Lower lobe of right lung (tissue), 2 donors: Measurements from ENCODE around the gene PXYLP1. TPM values are rescaled to one million over a fixed set of nuclear protein-coding genes. Genes with fewer than 3 reads are reported as not detected.
"Not testable (repeated sequence)": the region's sequence is repeated elsewhere in the genome, so short reads cannot be mapped to it uniquely, and the experiment has no call there.

Source experiments
- ATAC-seq, 2 donors: fragments of 200-7000 bp; cut with Tn5 transposase; one replicate each; pipeline ENCODE4 v1.9.1; 2020 to 2022; ENCODE audit warnings: mild to moderate bottlenecking in 2 of 2, moderate library complexity in 2 of 2
- DNase-seq: peaks from one replicate; pipeline ENCODE4 v3.0.0-alpha.2; 2020
- H3K27ac ChIP-seq: fragments of 200-600 bp; one replicate; pipeline ENCODE4 v1.8.0; 2022
- H3K27me3 ChIP-seq: fragments of 200-600 bp; one replicate; pipeline ENCODE4 v1.8.0; 2022; ENCODE audit warnings: low read depth
- H3K36me3 ChIP-seq: fragments of 200-600 bp; one replicate; pipeline ENCODE4 v1.8.0; 2022; ENCODE audit warnings: mild to moderate bottlenecking
- H3K4me1 ChIP-seq: fragments of 200-600 bp; one replicate; pipeline ENCODE4 v1.8.0; 2022
- H3K4me3 ChIP-seq: fragments of 200-600 bp; one replicate; pipeline ENCODE4 v1.8.0; 2022; ENCODE audit warnings: mild to moderate bottlenecking
- H3K9me3 ChIP-seq: fragments of 200-600 bp; one replicate; pipeline ENCODE4 v1.8.0; 2022
- CTCF ChIP-seq: fragments of 200-600 bp; IDR thresholded peaks from one replicate; pipeline ENCODE4 v1.8.0; 2022; ENCODE audit warnings: antibody characterized with exemption, mild to moderate bottlenecking
- intact Hi-C: fragments of 100-400 bp; cut with DNase I; formaldehyde crosslinking; loops from one replicate; pipeline ENCODE4 v1.11.0; 2022
- total RNA-seq: library from RNA; stranded (reverse); fragmentation: NEBNext Ultra II Directional; extraction: Animal tissue kit (Norgen Biotek cat#: 25700); gene quantifications from one replicate; pipeline ENCODE4 v1.2.1, GENCODE V29; 2021
- donor health status: DM: no; HTN: yes; CAD: no; lungs with severe emphysema.

The PXYLP1 gene
- total RNA-seq, 1 donor from 2014 or later = 8.9 TPM

DNA sequence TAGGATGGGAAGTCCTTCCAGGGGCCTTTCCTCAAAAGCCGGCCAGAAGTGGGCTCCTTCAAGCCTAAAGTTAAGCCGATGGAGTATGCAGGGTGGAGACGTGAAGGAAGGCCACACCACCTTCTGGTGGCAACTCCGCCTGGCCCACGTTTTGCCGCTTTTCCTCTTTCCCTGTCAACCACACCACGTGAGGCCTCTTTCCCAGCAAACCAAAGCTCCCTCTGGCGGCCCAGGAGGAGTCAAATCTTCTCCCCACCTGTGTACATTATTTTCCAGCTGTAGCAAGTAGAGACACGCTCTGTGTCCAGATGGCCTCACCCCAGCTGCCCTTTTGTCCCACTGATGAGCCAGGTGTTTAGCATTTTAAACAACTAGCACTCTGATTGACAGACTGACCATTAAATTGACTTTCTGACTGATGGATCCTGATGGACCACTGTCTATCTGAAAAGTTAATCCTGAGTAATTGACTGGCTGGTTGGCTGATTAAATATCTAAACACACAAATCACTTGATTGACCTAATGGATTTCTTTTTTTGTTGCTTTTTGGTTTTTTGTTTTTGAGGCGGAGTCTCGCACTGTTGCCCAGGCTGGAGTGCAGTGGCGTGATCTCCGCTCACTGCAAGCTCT lies 77.1 kb downstream of the PXYLP1 start:
- H3K27me3 ChIP-seq = no peaks in the 10 kb centered on the region
- peak; percentile 19 to 49 for ATAC-seq
- no peaks in the 10 kb centered on the region for H3K36me3 ChIP-seq
- H3K4me3 ChIP-seq = no peak overlapping the region
- TF ChIP-seq CTCF = peak; percentile 46
- intact Hi-C loops = no loop called here
- H3K9me3 ChIP-seq = no peaks in the 10 kb centered on the region
- peaks cover 13% of the 10 kb centered on the region for H3K4me1 ChIP-seq
- DNase-seq = peak; percentile 69
- H3K27ac ChIP-seq = no peak overlapping the region

GRCh38 chr3:141311170-141311495 lies 79.5 kb downstream of the PXYLP1 start:
- TF ChIP-seq CTCF = no peak
- no peak for DNase-seq
- Histone ChIP-seq H3K9me3 (no peaks in the 10 kb centered on the region), H3K4me1 (peaks cover 13% of the 10 kb centered on the region), H3K27me3 (no peaks in the 10 kb centered on the region), H3K4me3 (peak overlapping the region; percentile 63), H3K36me3 (no peaks in the 10 kb centered on the region), H3K27ac (peak overlapping the region; percentile 81)
- intact Hi-C loops = no loop called here
- no peak for ATAC-seq

DNA sequence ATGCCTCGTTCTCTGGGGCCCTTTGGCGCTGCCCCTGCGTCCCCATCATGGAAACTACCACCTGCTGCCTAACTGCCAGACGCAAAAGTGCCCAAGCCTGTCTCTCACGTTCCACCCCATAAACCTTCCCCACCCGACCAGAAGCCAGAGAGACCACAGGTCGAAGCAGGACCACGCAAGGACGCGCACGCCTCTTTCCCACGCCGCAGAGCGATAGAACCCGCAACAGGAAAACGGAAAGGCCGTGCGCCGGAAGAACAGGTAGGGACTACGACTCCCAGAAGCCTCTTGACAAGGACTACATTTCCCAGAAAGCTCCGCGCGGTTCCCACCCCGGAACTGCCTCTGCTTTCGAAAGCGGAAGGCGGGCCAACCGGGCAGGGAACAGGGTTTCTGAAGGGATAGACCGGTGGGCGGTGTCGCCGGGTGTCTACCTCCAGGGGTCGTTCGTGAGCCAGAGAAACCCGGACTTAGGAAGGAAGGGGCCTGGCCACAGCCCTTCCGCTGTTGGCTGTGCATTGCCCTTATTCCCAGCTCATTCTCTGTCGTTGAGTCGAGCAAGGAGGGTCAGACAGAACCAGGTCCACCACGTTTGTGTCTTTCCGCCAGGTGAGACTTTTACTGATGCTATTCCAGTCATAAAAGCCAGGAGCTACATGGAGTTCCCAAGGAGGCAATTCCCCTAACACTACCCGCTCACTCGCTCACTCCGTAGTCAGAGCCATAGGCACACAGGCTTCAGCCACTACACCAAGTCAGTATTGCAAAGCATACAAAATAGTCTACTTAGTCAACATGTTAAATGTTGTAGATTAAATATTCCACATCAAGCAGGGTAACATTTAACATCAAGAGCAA lies 80.1 kb downstream of the PXYLP1 start:
- Histone ChIP-seq H3K27me3 (no peaks in the 10 kb centered on the region), H3K4me3 (peak overlapping the region; percentile 63), H3K27ac (peak overlapping the region; percentile 81), H3K9me3 (no peaks in the 10 kb centered on the region), H3K4me1 (peaks cover 13% of the 10 kb centered on the region), H3K36me3 (no peaks in the 10 kb centered on the region)
- ATAC-seq = peak; percentile 98 to 99
- peak; percentile 77 for TF ChIP-seq CTCF
- intact Hi-C loops = no loop called here
- peak; percentile 99 for DNase-seq

DNA sequence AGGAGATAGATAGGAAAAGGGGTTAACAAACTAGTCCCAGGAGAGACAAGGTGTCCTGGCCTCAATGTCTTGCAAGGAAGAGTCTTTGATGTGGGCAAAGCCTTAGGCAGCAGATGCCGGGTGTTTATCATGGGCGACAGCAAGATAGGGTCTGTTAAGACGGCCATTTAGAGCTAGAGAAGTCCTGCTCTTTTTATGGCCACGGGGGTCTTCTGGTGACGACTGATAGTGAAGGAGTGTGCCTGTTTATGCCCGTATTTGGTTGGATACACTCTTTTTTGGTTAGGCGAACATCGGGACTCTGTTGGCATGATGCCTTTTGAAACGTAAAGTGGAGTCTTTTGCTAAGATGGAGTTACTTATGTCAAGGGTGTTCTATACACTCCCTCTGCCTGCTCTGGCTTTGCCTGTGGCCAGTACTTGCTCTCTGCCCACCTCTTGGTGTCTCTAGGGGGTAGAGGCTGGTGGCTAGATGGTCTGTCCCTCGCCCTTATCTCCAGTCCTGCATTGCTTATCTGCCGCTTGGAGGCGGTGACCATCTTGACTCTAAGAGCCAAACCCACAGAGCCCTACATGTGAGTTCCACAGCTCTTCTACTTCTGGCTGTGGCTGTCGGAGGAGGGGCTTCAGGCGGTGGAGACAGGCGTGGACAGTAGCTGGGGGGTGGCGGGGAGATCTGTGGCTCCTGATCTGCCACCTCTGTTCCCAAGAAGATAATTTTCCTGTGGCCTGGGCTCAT lies 80.9 kb downstream of the PXYLP1 start:
- TF ChIP-seq CTCF = no peak
- Histone ChIP-seq H3K27me3 (no peaks in the 10 kb centered on the region), H3K4me3 (peak overlapping the region; percentile 63), H3K36me3 (no peaks in the 10 kb centered on the region), H3K9me3 (no peaks in the 10 kb centered on the region), H3K27ac (peak overlapping the region; percentile 81), H3K4me1 (peaks cover 13% of the 10 kb centered on the region)
- DNase-seq (no peak), ATAC-seq (no peak)
- intact Hi-C loops = no loop called here

GRCh38 chr3:141313093-141313683 lies 81.6 kb downstream of the PXYLP1 start:
- Histone ChIP-seq H3K36me3 (no peaks in the 10 kb centered on the region), H3K27ac (no peak overlapping the region), H3K27me3 (no peaks in the 10 kb centered on the region), H3K4me3 (no peak overlapping the region), H3K9me3 (no peaks in the 10 kb centered on the region), H3K4me1 (peaks cover 13% of the 10 kb centered on the region)
- DNase-seq (no peak), ATAC-seq (no peak)
- no peak for TF ChIP-seq CTCF
- intact Hi-C loops = no loop called here

- intact Hi-C loops, H3K4me3 ChIP-seq, H3K27me3 ChIP-seq, H3K9me3 ChIP-seq, DNase-seq, H3K27ac ChIP-seq, H3K36me3 ChIP-seq, ATAC-seq: not testable (repeated sequence)
- peaks cover 13% of the 10 kb centered on the region for H3K4me1 ChIP-seq
Observed at GRCh38 chr3:141314415-141314814, 82.8 kb downstream of the PXYLP1 start.
